Activated naive CD4-positive, alpha-beta T cell treated with anti-CD3 and anti-CD28 coated beads for 36 hours (primary cell): Measurements from ENCODE around the gene TRRAP. TPM values are rescaled to one million over a fixed set of nuclear protein-coding genes. Genes with fewer than 3 reads are reported as not detected.

ENCODE experiments used
- CTCF ChIA-PET: fragments of 350-600 bp; sonication (Branson Sonifier 250); formaldehyde crosslinking; loops from one replicate; lab custom pipeline; 2021; ENCODE audit warnings: antibody characterized with exemption; lab: Charles Lee
- DNase-seq: peaks from one replicate; pipeline ENCODE4 v3.0.0-alpha.2; 2020
- H3K27ac Mint-ChIP-seq: one replicate; pipeline ENCODE4 v1.8.0; 2021; ENCODE audit warnings: mild to moderate bottlenecking, mixed read lengths
- H3K27me3 Mint-ChIP-seq: one replicate; pipeline ENCODE4 v1.8.0; 2021; ENCODE audit warnings: low read depth, mixed read lengths
- H3K36me3 Mint-ChIP-seq: one replicate; pipeline ENCODE4 v1.8.0; 2021; ENCODE audit warnings: low read depth, mixed read lengths
- H3K4me1 Mint-ChIP-seq: one replicate; pipeline ENCODE4 v1.8.0; 2021; ENCODE audit warnings: low read depth, mixed read lengths
- H3K4me3 Mint-ChIP-seq: one replicate; pipeline ENCODE4 v1.8.0; 2021; ENCODE audit warnings: mild to moderate bottlenecking, moderate library complexity, mixed read lengths
- H3K9me3 Mint-ChIP-seq: one replicate; pipeline ENCODE4 v1.8.0; 2021; ENCODE audit warnings: mixed read lengths
- intact Hi-C: fragments of 100-400 bp; cut with micrococcal nuclease; formaldehyde crosslinking; loops from one replicate; pipeline ENCODE4 v1.15.1; 2023
- total RNA-seq, 2 experiments: library from RNA; stranded (reverse); gene quantifications; one replicate each; pipeline ENCODE4 v1.2.3, GENCODE V29; 2021

TRRAP gene
- total RNA-seq, 2 experiments from 2014 or later = 33.5 to 37.4 TPM

- H3K4me3 Mint-ChIP-seq = no peak overlapping the region
- DNase-seq = no peak
- H3K27ac Mint-ChIP-seq = no peak overlapping the region
- H3K9me3 Mint-ChIP-seq = no peaks in the 10 kb centered on the region
- no peaks in the 10 kb centered on the region for H3K27me3 Mint-ChIP-seq
- intact Hi-C loops = no loop called here
- CTCF ChIA-PET = interaction anchor here (1.4 kb wide), 1 partner anchor 30 kb away, joined by 3 read pairs; the partner anchor contains the start of gene TRRAP
- H3K4me1 Mint-ChIP-seq = no peaks in the 10 kb centered on the region
- peaks cover 38% of the 10 kb centered on the region for H3K36me3 Mint-ChIP-seq
Observed at GRCh38 chr7:98908585-98908984, 30.3 kb downstream of the TRRAP start.

GRCh38 chr7:98909487-98909886, 31.2 kb downstream of the TRRAP start:
- H3K9me3 Mint-ChIP-seq = no peaks in the 10 kb centered on the region
- no peak for DNase-seq
- CTCF ChIA-PET = no interaction called here
- no peaks in the 10 kb centered on the region for H3K27me3 Mint-ChIP-seq
- intact Hi-C loops = no loop called here
- H3K4me1 Mint-ChIP-seq = no peaks in the 10 kb centered on the region
- peaks cover 38% of the 10 kb centered on the region for H3K36me3 Mint-ChIP-seq
- no peak overlapping the region for H3K4me3 Mint-ChIP-seq
- H3K27ac Mint-ChIP-seq = no peak overlapping the region

GRCh38 chr7:98910427-98910826, 32.1 kb downstream of the TRRAP start:
- Mint-ChIP-seq H3K27me3 (no peaks in the 10 kb centered on the region), H3K9me3 (no peaks in the 10 kb centered on the region), H3K4me3 (no peak overlapping the region), H3K4me1 (no peaks in the 10 kb centered on the region), H3K36me3 (peaks cover 31% of the 10 kb centered on the region), H3K27ac (no peak overlapping the region)
- CTCF ChIA-PET = no interaction called here
- intact Hi-C loops = no loop called here
- no peak for DNase-seq

GRCh38 chr7:98911916-98912315, 33.6 kb downstream of the TRRAP start:
- H3K4me3 Mint-ChIP-seq = no peak overlapping the region
- H3K27ac Mint-ChIP-seq = no peak overlapping the region
- no peak for DNase-seq
- peaks cover 34% of the 10 kb centered on the region for H3K36me3 Mint-ChIP-seq
- no peaks in the 10 kb centered on the region for H3K9me3 Mint-ChIP-seq
- no peaks in the 10 kb centered on the region for H3K27me3 Mint-ChIP-seq
- CTCF ChIA-PET = interaction anchor here (0.6 kb wide), 1 partner anchor 1220 kb away, joined by 3 read pairs; no protein-coding TSS in a partner anchor
- no peaks in the 10 kb centered on the region for H3K4me1 Mint-ChIP-seq
- intact Hi-C loops = no loop called here

GRCh38 chr7:98913026-98913425, 34.7 kb downstream of the TRRAP start:
- H3K27me3 Mint-ChIP-seq = no peaks in the 10 kb centered on the region
- CTCF ChIA-PET = no interaction called here
- intact Hi-C loops = no loop called here
- peaks cover 34% of the 10 kb centered on the region for H3K36me3 Mint-ChIP-seq
- no peaks in the 10 kb centered on the region for H3K4me1 Mint-ChIP-seq
- H3K4me3 Mint-ChIP-seq = no peak overlapping the region
- H3K27ac Mint-ChIP-seq = no peak overlapping the region
- H3K9me3 Mint-ChIP-seq = no peaks in the 10 kb centered on the region
- no peak for DNase-seq

GRCh38 chr7:98913612-98914011, 35.3 kb downstream of the TRRAP start:
- peaks cover 34% of the 10 kb centered on the region for H3K36me3 Mint-ChIP-seq
- CTCF ChIA-PET = interaction anchor here (0.6 kb wide), 1 partner anchor 233 kb away, joined by 3 read pairs; no protein-coding TSS in a partner anchor

GRCh38 chr7:98917331-98917730, 39.0 kb downstream of the TRRAP start:
- no peaks in the 10 kb centered on the region for H3K4me1 Mint-ChIP-seq
- no peaks in the 10 kb centered on the region for H3K27me3 Mint-ChIP-seq
- peaks cover 39% of the 10 kb centered on the region for H3K36me3 Mint-ChIP-seq
- DNase-seq = no peak
- intact Hi-C loops = no loop called here
- no peaks in the 10 kb centered on the region for H3K9me3 Mint-ChIP-seq
- H3K27ac Mint-ChIP-seq = no peak overlapping the region
- CTCF ChIA-PET = no interaction called here
- no peak overlapping the region for H3K4me3 Mint-ChIP-seq

More at GRCh38 chr7:98913612-98914011, 35.3 kb downstream of the TRRAP start:
- H3K9me3 Mint-ChIP-seq = no peaks in the 10 kb centered on the region
- intact Hi-C loops = no loop called here
- no peak for DNase-seq
- no peaks in the 10 kb centered on the region for H3K4me1 Mint-ChIP-seq
- no peaks in the 10 kb centered on the region for H3K27me3 Mint-ChIP-seq
- no peak overlapping the region for H3K4me3 Mint-ChIP-seq
- H3K27ac Mint-ChIP-seq = no peak overlapping the region

- Mint-ChIP-seq H3K4me3 (no peak overlapping the region), H3K27ac (no peak overlapping the region), H3K27me3 (no peaks in the 10 kb centered on the region), H3K4me1 (no peaks in the 10 kb centered on the region), H3K36me3 (peaks cover 49% of the 10 kb centered on the region), H3K9me3 (no peaks in the 10 kb centered on the region)
- intact Hi-C loops = no loop called here
- CTCF ChIA-PET = interaction anchor here (1.0 kb wide), 1 partner anchor 15 kb away, joined by 3 read pairs; no protein-coding TSS in a partner anchor
- DNase-seq = no peak
Observed at GRCh38 chr7:98921608-98922372, 43.5 kb downstream of the TRRAP start.

GRCh38 chr7:98922392-98923187, 44.3 kb downstream of the TRRAP start:
- intact Hi-C loops = no loop called here
- CTCF ChIA-PET = interaction anchor here (0.7 to 1.0 kb wide), 2 partner anchors 16 to 38 kb away, joined by 3 read pairs; no protein-coding TSS in a partner anchor
- no peaks in the 10 kb centered on the region for H3K4me1 Mint-ChIP-seq
- H3K4me3 Mint-ChIP-seq = no peak overlapping the region
- no peak for DNase-seq
- H3K27ac Mint-ChIP-seq = no peak overlapping the region
- no peaks in the 10 kb centered on the region for H3K9me3 Mint-ChIP-seq
- peaks cover 53% of the 10 kb centered on the region for H3K36me3 Mint-ChIP-seq
- no peaks in the 10 kb centered on the region for H3K27me3 Mint-ChIP-seq

GRCh38 chr7:98923512-98923911, 45.2 kb downstream of the TRRAP start:
- peaks cover 59% of the 10 kb centered on the region for H3K36me3 Mint-ChIP-seq
- no peak overlapping the region for H3K27ac Mint-ChIP-seq
- intact Hi-C loops = no loop called here
- no peak for DNase-seq
- H3K9me3 Mint-ChIP-seq = no peaks in the 10 kb centered on the region
- no peaks in the 10 kb centered on the region for H3K4me1 Mint-ChIP-seq
- H3K4me3 Mint-ChIP-seq = no peak overlapping the region
- CTCF ChIA-PET = interaction anchor here (0.7 kb wide), 1 partner anchor 39 kb away, joined by 3 read pairs; no protein-coding TSS in a partner anchor
- H3K27me3 Mint-ChIP-seq = no peaks in the 10 kb centered on the region

GRCh38 chr7:98927125-98927524, 48.8 kb downstream of the TRRAP start:
- no peaks in the 10 kb centered on the region for H3K9me3 Mint-ChIP-seq
- intact Hi-C loops = no loop called here
- H3K4me3 Mint-ChIP-seq = no peak overlapping the region
- H3K36me3 Mint-ChIP-seq = peaks cover 54% of the 10 kb centered on the region
- H3K27ac Mint-ChIP-seq = no peak overlapping the region
- H3K27me3 Mint-ChIP-seq = no peaks in the 10 kb centered on the region
- no peaks in the 10 kb centered on the region for H3K4me1 Mint-ChIP-seq
- CTCF ChIA-PET = no interaction called here
- DNase-seq = no peak

GRCh38 chr7:98930464-98930863, 52.1 kb downstream of the TRRAP start:
- Mint-ChIP-seq H3K4me3 (no peak overlapping the region), H3K27ac (no peak overlapping the region), H3K9me3 (no peaks in the 10 kb centered on the region), H3K27me3 (no peaks in the 10 kb centered on the region), H3K4me1 (no peaks in the 10 kb centered on the region), H3K36me3 (peaks cover 41% of the 10 kb centered on the region)
- intact Hi-C loops = no loop called here
- CTCF ChIA-PET = no interaction called here
- no peak for DNase-seq
